ENCODE data around the gene CHMP4A.

GRCh38 chr14:24243336-24243836 is 30.1 kb upstream of the CHMP4A start:
- TF ChIP-seq CTCF (IDR thresholded peaks at IDR 0.05) (no peak), POLR2A (IDR thresholded peaks at IDR 0.05) (no peak)
